ENCODE results near the gene EPN1. TPM values are rescaled to one million over a fixed set of nuclear protein-coding genes. Genes with fewer than 3 reads are reported as not detected.

Gene EPN1
- total and polyA plus RNA-seq, 2 donors (not counting 1 experiment from before 2014, with no cell fraction given) = 47.1 to 48.6 TPM

Other genes starting within 250 kb of the EPN1 start
- gene SHISA7, start 231.9 kb upstream of the EPN1 start, total RNA-seq = not detected in 2 replicates
- gene SHISA7, start 231.9 kb upstream of the EPN1 start, polyA plus RNA-seq = not detected in 2 replicates
- 34.2 and 35.5 TPM in 2 replicates for gene ISOC2, start 213.6 kb upstream of the EPN1 start, total RNA-seq
- 24.8 and 27.7 TPM in 2 replicates for gene ISOC2, start 213.6 kb upstream of the EPN1 start, polyA plus RNA-seq
- not detected in 2 replicates for gene C19orf85, start 210.5 kb upstream of the EPN1 start, total RNA-seq
- gene C19orf85, start 210.5 kb upstream of the EPN1 start, polyA plus RNA-seq = not detected in 2 replicates
- gene ZNF628, start 198.6 kb upstream of the EPN1 start, total RNA-seq = 0.77 and 1.3 TPM in 2 replicates
- gene ZNF628, start 198.6 kb upstream of the EPN1 start, polyA plus RNA-seq = 0.49 and 0.86 TPM in 2 replicates
- 12.1 and 18.2 TPM in 2 replicates for gene NAT14, start 190.0 kb upstream of the EPN1 start, total RNA-seq
- gene NAT14, start 190.0 kb upstream of the EPN1 start, polyA plus RNA-seq = 18.3 and 19.3 TPM in 2 replicates
- 19.3 and 19.7 TPM in 2 replicates for gene SSC5D, start 186.8 kb upstream of the EPN1 start, total RNA-seq
- 2.1 and 3.0 TPM in 2 replicates for gene SSC5D, start 186.8 kb upstream of the EPN1 start, polyA plus RNA-seq
- gene SBK2, start 138.1 kb upstream of the EPN1 start, total RNA-seq = not detected in 2 replicates
- not detected in 2 replicates for gene SBK2, start 138.1 kb upstream of the EPN1 start, polyA plus RNA-seq
- gene SBK3, start 129.7 kb upstream of the EPN1 start, total RNA-seq = 0.26 and 0.66 TPM in 2 replicates
- not detected in 2 replicates for gene SBK3, start 129.7 kb upstream of the EPN1 start, polyA plus RNA-seq
- gene ZNF579, start 94.4 kb upstream of the EPN1 start, total RNA-seq = 3.3 and 5.4 TPM in 2 replicates
- 4.2 and 5.0 TPM in 2 replicates for gene ZNF579, start 94.4 kb upstream of the EPN1 start, polyA plus RNA-seq
- 2.3 TPM in 2 replicates for gene FIZ1, start 75.7 kb upstream of the EPN1 start, total RNA-seq
- 1.8 and 2.7 TPM in 2 replicates for gene FIZ1, start 75.7 kb upstream of the EPN1 start, polyA plus RNA-seq
- 13.4 and 16.8 TPM in 2 replicates for gene ZNF524, start 74.9 kb upstream of the EPN1 start, total RNA-seq
- gene ZNF524, start 74.9 kb upstream of the EPN1 start, polyA plus RNA-seq = 2.4 and 2.6 TPM in 2 replicates
- 0.51 and 1.2 TPM in 2 replicates for gene ZNF865, start 69.6 kb upstream of the EPN1 start, total RNA-seq
- gene ZNF865, start 69.6 kb upstream of the EPN1 start, polyA plus RNA-seq = 1.2 TPM in 2 replicates
- gene ZNF784, start 50.7 kb upstream of the EPN1 start, total RNA-seq = 4.6 and 5.6 TPM in 2 replicates
- 1.6 and 2.0 TPM in 2 replicates for gene ZNF784, start 50.7 kb upstream of the EPN1 start, polyA plus RNA-seq
- gene ZNF580, start 34.2 kb upstream of the EPN1 start, total RNA-seq = 3.3 and 4.1 TPM in 2 replicates
- gene ZNF580, start 34.2 kb upstream of the EPN1 start, polyA plus RNA-seq = 7.2 and 10.9 TPM in 2 replicates
- 33.4 and 40.1 TPM in 2 replicates for gene ZNF581, start 31.6 kb upstream of the EPN1 start, total RNA-seq
- gene ZNF581, start 31.6 kb upstream of the EPN1 start, polyA plus RNA-seq = 9.0 and 9.2 TPM in 2 replicates
- 8.0 and 10.2 TPM in 2 replicates for gene CCDC106, start 27.0 kb upstream of the EPN1 start, total RNA-seq
- gene CCDC106, start 27.0 kb upstream of the EPN1 start, polyA plus RNA-seq = 4.5 and 5.9 TPM in 2 replicates
- 66.8 and 84.1 TPM in 2 replicates for gene U2AF2, start 20.2 kb upstream of the EPN1 start, total RNA-seq
- 53.5 and 93.3 TPM in 2 replicates for gene U2AF2, start 20.2 kb upstream of the EPN1 start, polyA plus RNA-seq
- not detected in 2 replicates for gene NLRP9, start 63.2 kb downstream of the EPN1 start, total RNA-seq
- gene NLRP9, start 63.2 kb downstream of the EPN1 start, polyA plus RNA-seq = not detected in 2 replicates
- gene RFPL4A, start 83.9 kb downstream of the EPN1 start, total RNA-seq = not detected in 2 replicates
- not detected in 2 replicates for gene RFPL4A, start 83.9 kb downstream of the EPN1 start, polyA plus RNA-seq
- gene RFPL4AL1, start 93.9 kb downstream of the EPN1 start, total RNA-seq = not detected in 2 replicates
- gene RFPL4AL1, start 93.9 kb downstream of the EPN1 start, polyA plus RNA-seq = not detected in 2 replicates
- gene NLRP11, start 156.8 kb downstream of the EPN1 start, total RNA-seq = under 0.01 TPM in 2 replicates
- gene NLRP11, start 156.8 kb downstream of the EPN1 start, polyA plus RNA-seq = not detected in 2 replicates
- not detected in 2 replicates for gene NLRP4, start 161.3 kb downstream of the EPN1 start, total RNA-seq
- gene NLRP4, start 161.3 kb downstream of the EPN1 start, polyA plus RNA-seq = not detected in 2 replicates

Data from fibroblast of lung (primary cell).